ENCODE data around the gene STARD4.

The STARD4 gene

GRCh38 chr5:111486055-111486454 lies 26.3 kb downstream of the STARD4 start:
- DNase-seq (ENCODE audit: extremely low spot score) = no peak
- ChIA-PET CTCF (no interaction called here), POLR2A (no interaction called here)
- no peak for TF ChIP-seq FOXK2 (IDR thresholded peaks at IDR 0.05)
- TF ChIP-seq ARNT (IDR thresholded peaks at IDR 0.05) = no peak
- no peak for TF ChIP-seq BHLHE40 (IDR thresholded peaks at IDR 0.05; ENCODE audit: borderline replicate concordance)
- no peak for TF ChIP-seq SUZ12 (IDR thresholded peaks at IDR 0.05)
- no peak for TF ChIP-seq NFRKB (IDR thresholded peaks at IDR 0.05)
- TF ChIP-seq L3MBTL2 (conservative IDR thresholded peaks at IDR 0.05) = no peak
- TF ChIP-seq, protein P1, sequence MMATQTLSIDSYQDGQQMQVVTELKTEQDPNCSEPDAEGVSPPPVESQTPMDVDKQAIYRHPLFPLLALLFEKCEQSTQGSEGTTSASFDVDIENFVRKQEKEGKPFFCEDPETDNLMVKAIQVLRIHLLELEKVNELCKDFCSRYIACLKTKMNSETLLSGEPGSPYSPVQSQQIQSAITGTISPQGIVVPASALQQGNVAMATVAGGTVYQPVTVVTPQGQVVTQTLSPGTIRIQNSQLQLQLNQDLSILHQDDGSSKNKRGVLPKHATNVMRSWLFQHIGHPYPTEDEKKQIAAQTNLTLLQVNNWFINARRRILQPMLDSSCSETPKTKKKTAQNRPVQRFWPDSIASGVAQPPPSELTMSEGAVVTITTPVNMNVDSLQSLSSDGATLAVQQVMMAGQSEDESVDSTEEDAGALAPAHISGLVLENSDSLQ (IDR thresholded peaks at IDR 0.05) = no peak
- no peak for TF ChIP-seq HDGF (IDR thresholded peaks at IDR 0.05; ENCODE audit: borderline replicate concordance)
- no peak for TF ChIP-seq LEF1 (IDR thresholded peaks at IDR 0.05; ENCODE audit: borderline replicate concordance)
- TF ChIP-seq ZNF384 (IDR thresholded peaks at IDR 0.05) = no peak
- TF ChIP-seq FOXA1 (IDR thresholded peaks at IDR 0.05) = no peak
- no peak for TF ChIP-seq FOXM1 (IDR thresholded peaks at IDR 0.05; ENCODE audit: borderline replicate concordance)
- TF ChIP-seq TARDBP (IDR thresholded peaks at IDR 0.05) = no peak
- no peak for TF ChIP-seq CTBP1 (IDR thresholded peaks at IDR 0.05; ENCODE audit: borderline replicate concordance)
- TF ChIP-seq ELF4 (IDR thresholded peaks at IDR 0.05) = no peak
- TF ChIP-seq SP1 (IDR thresholded peaks at IDR 0.05) = no peak

DNA sequence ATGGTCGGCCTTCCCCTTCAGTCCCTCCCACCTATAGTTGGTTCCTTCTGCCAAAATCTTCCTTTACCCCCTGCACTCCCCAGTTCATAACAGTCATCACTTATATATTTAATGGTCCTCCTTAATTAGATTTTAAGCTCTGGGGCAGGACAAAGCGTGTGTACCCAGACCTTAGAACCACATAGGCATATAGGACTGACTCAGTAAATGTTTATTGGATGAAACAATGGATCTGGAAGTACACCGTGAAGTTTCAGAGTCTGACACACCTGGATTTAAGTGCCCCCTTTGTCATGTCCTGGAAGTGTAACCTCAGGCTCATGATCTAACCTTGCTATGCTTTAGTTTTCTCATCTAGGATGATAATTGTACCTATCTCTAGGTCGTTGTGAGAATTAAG lies 32.0 kb downstream of the STARD4 start:
- ChIA-PET POLR2A (no interaction called here), CTCF (no interaction called here)
- DNase-seq (ENCODE audit: extremely low spot score) = no peak
- TF ChIP-seq, protein P1 (IDR thresholded peaks at IDR 0.05) = no peak
- TF ChIP-seq SP1 (IDR thresholded peaks at IDR 0.05) (no peak), FOXM1 (IDR thresholded peaks at IDR 0.05; ENCODE audit: borderline replicate concordance) (no peak), ZNF384 (IDR thresholded peaks at IDR 0.05) (no peak), ARNT (IDR thresholded peaks at IDR 0.05) (no peak), NFRKB (IDR thresholded peaks at IDR 0.05) (no peak), SUZ12 (IDR thresholded peaks at IDR 0.05) (no peak)

- CTCF ChIA-PET = interaction anchor here (0.7 kb wide), 1 partner anchor 219 kb away, joined by 3 read pairs; no protein-coding TSS in a partner anchor
- no peak for DNase-seq (ENCODE audit: extremely low spot score)
- TF ChIP-seq CTBP1 (IDR thresholded peaks at IDR 0.05; ENCODE audit: borderline replicate concordance) (no peak), HDGF (IDR thresholded peaks at IDR 0.05; ENCODE audit: borderline replicate concordance) (no peak), NFRKB (IDR thresholded peaks at IDR 0.05) (no peak), FOXA1 (IDR thresholded peaks at IDR 0.05) (no peak), ELF4 (IDR thresholded peaks at IDR 0.05) (no peak), TARDBP (IDR thresholded peaks at IDR 0.05) (no peak), FOXK2 (IDR thresholded peaks at IDR 0.05) (no peak), FOXM1 (IDR thresholded peaks at IDR 0.05; ENCODE audit: borderline replicate concordance) (no peak), ARNT (IDR thresholded peaks at IDR 0.05) (no peak)
- POLR2A ChIA-PET = no interaction called here
These were observed 33.4 kb downstream of the STARD4 start for GRCh38 chr5:111478898-111479297.

GRCh38 chr5:111478266-111478665 lies 34.1 kb downstream of the STARD4 start:
- ChIA-PET CTCF (no interaction called here), POLR2A (no interaction called here)
- DNase-seq (ENCODE audit: extremely low spot score) = no peak
- no peak for TF ChIP-seq FOXA1 (IDR thresholded peaks at IDR 0.05)
- TF ChIP-seq SP1 (IDR thresholded peaks at IDR 0.05) = no peak
- no peak for TF ChIP-seq BHLHE40 (IDR thresholded peaks at IDR 0.05; ENCODE audit: borderline replicate concordance)
- no peak for TF ChIP-seq FOXK2 (IDR thresholded peaks at IDR 0.05)
- TF ChIP-seq FOXM1 (IDR thresholded peaks at IDR 0.05; ENCODE audit: borderline replicate concordance) = no peak
- TF ChIP-seq LEF1 (IDR thresholded peaks at IDR 0.05; ENCODE audit: borderline replicate concordance) = no peak
- TF ChIP-seq SUZ12 (IDR thresholded peaks at IDR 0.05) = no peak
- no peak for TF ChIP-seq TARDBP (IDR thresholded peaks at IDR 0.05)
- TF ChIP-seq L3MBTL2 (conservative IDR thresholded peaks at IDR 0.05) = no peak
- no peak for TF ChIP-seq NFRKB (IDR thresholded peaks at IDR 0.05)
- no peak for TF ChIP-seq HDGF (IDR thresholded peaks at IDR 0.05; ENCODE audit: borderline replicate concordance)
- no peak for TF ChIP-seq ARNT (IDR thresholded peaks at IDR 0.05)
- no peak for TF ChIP-seq ELF4 (IDR thresholded peaks at IDR 0.05)
- no peak for TF ChIP-seq CTBP1 (IDR thresholded peaks at IDR 0.05; ENCODE audit: borderline replicate concordance)
- TF ChIP-seq, protein P1 (IDR thresholded peaks at IDR 0.05) = no peak
- TF ChIP-seq ZNF384 (IDR thresholded peaks at IDR 0.05) = no peak

DNA sequence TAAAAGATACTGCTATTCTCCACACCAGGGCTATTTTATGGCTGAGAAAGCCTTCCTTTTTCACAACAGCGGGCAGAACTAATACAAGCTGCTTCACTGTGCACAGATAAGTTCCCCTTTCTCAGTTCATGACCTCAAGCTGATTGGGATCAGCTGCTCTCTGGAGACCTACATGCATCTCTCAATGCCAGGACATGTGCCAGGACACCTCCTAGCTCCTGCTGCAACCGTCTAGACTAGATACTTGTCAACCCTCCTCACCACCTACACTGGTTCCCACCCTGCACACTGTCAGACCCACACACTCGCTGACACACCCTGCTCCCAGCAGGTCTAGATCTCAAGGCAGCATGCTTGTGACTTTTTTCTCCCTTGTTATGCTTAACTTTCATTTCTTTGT lies 39.8 kb downstream of the STARD4 start:
- ChIA-PET POLR2A (no interaction called here), CTCF (no interaction called here)
- no peak for TF ChIP-seq CTBP1 (IDR thresholded peaks at IDR 0.05; ENCODE audit: borderline replicate concordance)
- no peak for TF ChIP-seq ARNT (IDR thresholded peaks at IDR 0.05)
- TF ChIP-seq HDGF (IDR thresholded peaks at IDR 0.05; ENCODE audit: borderline replicate concordance) = no peak
- TF ChIP-seq FOXA1 (IDR thresholded peaks at IDR 0.05) = no peak
- no peak for TF ChIP-seq SP1 (IDR thresholded peaks at IDR 0.05)
- no peak for TF ChIP-seq NFRKB (IDR thresholded peaks at IDR 0.05)
- TF ChIP-seq LEF1 (IDR thresholded peaks at IDR 0.05; ENCODE audit: borderline replicate concordance) = no peak
- TF ChIP-seq L3MBTL2 (conservative IDR thresholded peaks at IDR 0.05) = no peak
- no peak for TF ChIP-seq FOXM1 (IDR thresholded peaks at IDR 0.05; ENCODE audit: borderline replicate concordance)
- TF ChIP-seq TARDBP (IDR thresholded peaks at IDR 0.05) = no peak
- TF ChIP-seq ELF4 (IDR thresholded peaks at IDR 0.05) = no peak
- no peak for TF ChIP-seq SUZ12 (IDR thresholded peaks at IDR 0.05)
- no peak for TF ChIP-seq ZNF384 (IDR thresholded peaks at IDR 0.05)
- TF ChIP-seq, protein P1 (IDR thresholded peaks at IDR 0.05) = no peak
- TF ChIP-seq BHLHE40 (IDR thresholded peaks at IDR 0.05; ENCODE audit: borderline replicate concordance) = no peak
- no peak for DNase-seq (ENCODE audit: extremely low spot score)

DNA sequence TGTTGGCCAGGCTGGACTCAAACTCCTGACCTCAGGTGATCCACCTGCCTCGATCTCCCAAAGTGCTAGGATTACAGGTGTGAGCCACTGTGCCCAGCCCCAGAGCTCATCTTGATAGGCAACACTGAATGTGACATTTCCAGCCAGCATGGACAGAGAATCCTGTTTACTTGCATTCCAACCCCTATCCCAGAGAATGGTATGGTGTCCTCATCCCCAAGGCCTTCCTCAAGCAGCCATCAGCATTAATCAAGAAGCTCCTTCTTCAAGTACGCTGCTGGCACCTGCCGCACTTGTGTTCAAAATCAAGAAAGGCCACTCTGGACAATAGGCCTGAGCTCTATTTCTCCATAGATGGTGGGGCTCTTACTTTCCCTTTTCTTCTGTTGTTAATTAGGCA lies 40.2 kb downstream of the STARD4 start:
- no peak for DNase-seq (ENCODE audit: extremely low spot score)
- ChIA-PET POLR2A (no interaction called here), CTCF (no interaction called here)
- TF ChIP-seq BHLHE40 (IDR thresholded peaks at IDR 0.05; ENCODE audit: borderline replicate concordance) = no peak
- TF ChIP-seq SUZ12 (IDR thresholded peaks at IDR 0.05) = no peak
- no peak for TF ChIP-seq FOXM1 (IDR thresholded peaks at IDR 0.05; ENCODE audit: borderline replicate concordance)
- no peak for TF ChIP-seq CTBP1 (IDR thresholded peaks at IDR 0.05; ENCODE audit: borderline replicate concordance)
- no peak for TF ChIP-seq FOXK2 (IDR thresholded peaks at IDR 0.05)
- no peak for TF ChIP-seq FOXA1 (IDR thresholded peaks at IDR 0.05)
- TF ChIP-seq L3MBTL2 (conservative IDR thresholded peaks at IDR 0.05) = no peak
- TF ChIP-seq TARDBP (IDR thresholded peaks at IDR 0.05) = no peak
- TF ChIP-seq HDGF (IDR thresholded peaks at IDR 0.05; ENCODE audit: borderline replicate concordance) = no peak
- no peak for TF ChIP-seq ARNT (IDR thresholded peaks at IDR 0.05)
- no peak for TF ChIP-seq LEF1 (IDR thresholded peaks at IDR 0.05; ENCODE audit: borderline replicate concordance)
- no peak for TF ChIP-seq NFRKB (IDR thresholded peaks at IDR 0.05)
- no peak for TF ChIP-seq SP1 (IDR thresholded peaks at IDR 0.05)
- TF ChIP-seq, protein P1 (IDR thresholded peaks at IDR 0.05) = no peak
- TF ChIP-seq ZNF384 (IDR thresholded peaks at IDR 0.05) = no peak
- TF ChIP-seq ELF4 (IDR thresholded peaks at IDR 0.05) = no peak

Measured in HEK293T (cell line).